ENCODE measurements around the gene NPIPA5.
"Not testable (repeated sequence)": the region's sequence is repeated elsewhere in the genome, so short reads cannot be mapped to it uniquely, and the experiment has no call there.

Gene NPIPA5

DNA sequence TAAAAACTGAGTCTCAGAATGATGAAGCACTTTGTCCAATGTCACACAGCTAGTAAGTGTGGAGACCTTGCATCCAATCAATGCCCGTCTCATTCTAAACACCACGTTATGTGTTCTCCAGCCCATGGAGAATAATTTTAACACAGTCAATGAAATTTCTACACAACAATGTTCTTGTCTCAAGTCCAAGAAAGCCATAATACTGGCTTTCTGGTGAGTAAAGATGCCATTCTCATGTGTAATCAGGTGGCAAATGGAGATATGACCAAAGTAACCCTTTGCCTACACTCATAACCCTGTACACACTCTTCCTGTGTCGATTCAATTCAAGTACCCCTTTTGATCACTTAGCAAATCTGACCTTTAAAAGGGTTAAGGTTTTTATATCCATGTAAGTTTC, 4.7 kb upstream of the NPIPA5 start:
- not testable (repeated sequence) for ATAC-seq

DNA sequence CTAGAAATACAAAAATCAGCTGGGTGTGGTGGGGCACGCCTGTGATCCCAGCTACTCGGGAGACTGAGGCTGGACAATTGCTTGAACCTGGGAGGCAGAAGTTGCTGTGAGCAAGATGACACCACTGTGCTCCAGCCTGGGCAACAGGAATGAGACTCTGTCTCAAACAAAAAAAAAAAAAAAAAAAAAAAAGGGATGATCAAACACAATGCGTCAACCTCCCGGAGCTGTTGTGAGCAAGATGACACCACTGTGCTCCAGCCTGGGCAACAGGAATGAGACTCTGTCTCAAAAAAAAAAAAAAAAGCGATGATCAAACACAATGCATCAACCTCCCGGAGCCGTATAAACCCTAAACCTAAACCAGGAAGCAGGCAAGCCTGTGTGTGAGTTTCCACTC, 20.6 kb downstream of the NPIPA5 start:
- ATAC-seq, result not testable (repeated sequence)

DNA sequence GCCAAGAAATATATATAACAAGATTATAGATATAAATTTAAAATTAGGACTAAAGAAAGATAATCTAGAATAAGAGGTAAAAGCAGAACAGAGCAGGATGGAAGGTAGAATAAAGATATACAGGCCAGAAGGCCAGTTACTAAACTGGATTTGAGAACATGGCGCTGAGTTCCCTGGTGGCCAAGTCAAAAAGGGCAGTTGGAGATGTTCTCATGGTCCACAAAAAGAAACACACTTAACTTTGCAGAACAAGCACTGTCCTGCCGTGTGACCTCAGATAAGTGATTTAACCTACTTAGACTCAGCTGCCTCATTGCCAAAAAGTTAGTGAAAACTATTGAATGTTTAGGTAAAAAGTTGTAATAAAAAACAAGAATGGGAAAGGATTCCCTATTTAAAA, 23.2 kb downstream of the NPIPA5 start:
- not testable (repeated sequence) for ATAC-seq

DNA sequence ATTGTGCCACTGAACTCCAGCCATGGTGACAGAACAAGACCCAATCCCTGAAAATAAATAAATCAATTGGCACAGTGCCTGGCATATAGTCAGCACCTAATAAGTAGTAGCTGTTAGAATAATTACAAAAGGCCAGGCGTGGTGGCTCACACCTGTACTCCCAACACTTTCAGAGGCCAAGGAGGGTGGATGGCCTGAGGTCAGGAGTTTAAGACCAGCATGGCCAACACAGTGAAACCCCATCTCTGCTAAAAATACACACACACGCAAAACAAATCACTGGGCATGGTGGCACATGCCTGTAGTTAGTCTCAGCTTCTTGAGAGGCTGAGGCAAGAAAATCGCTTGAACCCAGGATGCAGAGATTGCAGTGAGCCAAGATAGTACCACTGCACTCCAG, 25.2 kb downstream of the NPIPA5 start:
- ATAC-seq, result not testable (repeated sequence)

DNA sequence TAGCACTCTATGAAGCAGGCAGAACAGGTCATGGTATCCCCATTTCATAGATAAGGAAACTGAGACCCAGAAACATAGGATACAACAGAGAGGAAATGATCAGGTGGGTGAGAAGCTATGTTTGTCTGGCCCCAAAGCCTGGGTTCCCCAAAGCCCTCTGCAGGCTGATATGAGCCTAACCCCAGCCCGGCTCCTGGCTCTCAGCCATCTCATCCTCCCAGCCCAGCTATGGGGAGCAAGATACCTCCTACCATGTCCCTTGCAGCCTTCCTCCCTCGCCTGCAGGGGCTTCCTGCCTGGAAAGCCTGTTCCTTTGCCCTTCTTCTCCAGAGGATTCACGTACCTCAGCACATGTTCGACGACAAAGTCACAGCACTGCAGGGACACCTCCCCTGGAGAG, 26.3 kb downstream of the NPIPA5 start:
- peak; percentile 28; the same call in 1 of the 3 replicates for ATAC-seq

DNA sequence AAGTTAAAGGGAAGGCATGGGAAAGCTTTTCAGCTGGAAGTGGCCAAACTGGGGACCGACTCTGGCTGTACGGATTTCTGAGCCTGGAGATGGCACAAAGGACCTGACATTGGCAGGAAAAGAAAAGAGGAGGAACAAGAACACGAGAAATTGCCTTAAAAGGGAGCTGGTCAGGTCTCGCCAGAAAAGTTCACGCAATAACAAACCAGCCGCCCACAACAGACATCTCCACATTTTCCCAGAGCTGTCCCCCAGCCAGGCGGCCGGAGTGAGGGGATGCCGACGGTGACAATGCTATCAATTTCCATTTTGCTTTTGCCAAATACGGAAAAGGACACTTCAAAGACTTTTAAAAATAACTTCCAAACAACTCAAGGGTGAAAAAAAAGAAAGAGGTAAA, 26.8 kb downstream of the NPIPA5 start:
- not testable (repeated sequence) for ATAC-seq

DNA sequence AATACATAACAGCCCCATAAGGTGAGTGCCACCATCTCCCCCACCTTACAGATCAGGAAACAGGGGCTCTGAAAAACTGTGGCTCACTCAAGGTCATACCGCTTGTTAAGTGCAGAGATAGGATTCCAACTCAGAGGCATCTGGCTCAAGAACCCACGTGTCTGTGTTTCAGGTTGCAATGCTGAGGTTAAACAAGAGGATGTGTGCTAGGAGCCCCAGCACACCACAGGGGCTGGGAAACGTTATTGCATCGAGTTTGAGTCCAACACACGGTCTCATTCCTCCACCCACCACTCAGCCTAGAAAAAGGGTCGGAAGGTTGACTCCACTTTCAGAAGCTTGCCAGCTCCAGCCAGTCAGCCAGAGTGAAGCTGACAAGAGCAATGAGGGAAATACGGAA, 29.4 kb downstream of the NPIPA5 start:
- not testable (repeated sequence) for ATAC-seq

DNA sequence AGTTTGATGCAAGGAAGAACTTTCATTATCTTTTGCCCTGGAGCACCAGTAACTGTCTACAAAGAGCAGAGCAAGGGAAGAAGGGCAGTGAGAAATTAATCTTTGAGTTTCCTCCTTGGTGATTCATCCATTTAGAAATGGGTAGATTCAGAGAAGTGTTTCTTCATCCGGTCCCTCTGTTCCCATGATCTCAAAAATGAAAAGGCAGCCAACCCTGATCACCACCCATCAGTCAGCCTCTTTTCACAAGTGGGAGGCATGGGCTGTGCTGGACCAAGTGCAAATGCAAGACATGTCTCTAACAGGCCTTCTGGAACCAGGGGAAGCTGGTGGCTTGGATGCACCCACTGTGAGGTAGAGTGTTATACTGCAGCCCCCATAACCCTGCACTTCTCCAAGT, 35.8 kb downstream of the NPIPA5 start:
- ATAC-seq, result not testable (repeated sequence)

DNA sequence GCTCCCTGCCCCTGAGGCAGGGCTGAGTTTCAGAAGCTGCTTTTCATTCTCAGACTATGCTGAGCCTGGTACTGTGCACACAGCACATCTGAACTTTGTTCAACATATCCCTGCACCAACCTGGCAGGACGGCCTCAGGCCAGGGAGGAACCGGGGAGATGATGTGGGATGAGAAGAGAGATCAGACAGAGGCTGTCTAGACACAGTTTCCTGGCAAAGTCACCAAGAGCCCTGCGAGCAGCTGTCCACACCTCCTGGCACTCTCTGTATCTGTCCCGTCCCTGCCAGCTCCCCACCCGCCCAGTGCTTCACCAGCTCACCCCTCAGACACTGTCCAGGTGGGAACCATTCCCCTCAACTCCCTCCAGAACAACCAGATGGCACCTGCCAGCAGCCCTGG, 39.1 kb downstream of the NPIPA5 start:
- peak; percentile 22; the same call in 1 of the 3 replicates for ATAC-seq

DNA sequence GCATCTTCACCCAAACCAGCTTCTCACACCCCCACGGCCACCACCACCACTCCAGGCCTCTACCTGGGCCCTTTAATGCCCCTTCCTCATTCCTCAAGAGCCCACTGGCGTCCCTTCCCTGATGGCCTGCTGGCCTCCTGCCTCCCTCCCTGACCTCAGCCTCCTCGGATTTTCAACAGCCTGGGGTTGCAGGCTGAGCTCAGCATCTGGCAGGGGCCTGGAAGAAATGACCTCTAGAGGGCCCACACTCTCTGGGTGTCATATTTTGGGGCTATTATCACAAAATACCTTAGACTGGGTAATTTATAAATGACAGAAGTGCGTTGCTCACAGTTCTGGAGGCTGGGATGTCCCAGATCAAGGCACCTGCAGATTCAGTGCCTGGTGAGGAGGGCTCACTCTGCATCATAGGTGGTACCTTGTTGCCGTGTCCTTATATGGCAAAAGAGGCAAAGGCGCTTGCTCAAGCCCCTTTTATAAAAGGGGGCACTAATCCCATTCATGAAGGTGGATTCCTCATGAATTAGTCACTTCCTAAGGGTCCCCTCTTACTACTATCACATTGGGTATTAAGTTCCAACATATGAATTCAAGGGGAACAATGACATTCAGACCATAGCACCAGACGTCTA, 40.0 kb downstream of the NPIPA5 start:
- not testable (repeated sequence) for ATAC-seq

DNA sequence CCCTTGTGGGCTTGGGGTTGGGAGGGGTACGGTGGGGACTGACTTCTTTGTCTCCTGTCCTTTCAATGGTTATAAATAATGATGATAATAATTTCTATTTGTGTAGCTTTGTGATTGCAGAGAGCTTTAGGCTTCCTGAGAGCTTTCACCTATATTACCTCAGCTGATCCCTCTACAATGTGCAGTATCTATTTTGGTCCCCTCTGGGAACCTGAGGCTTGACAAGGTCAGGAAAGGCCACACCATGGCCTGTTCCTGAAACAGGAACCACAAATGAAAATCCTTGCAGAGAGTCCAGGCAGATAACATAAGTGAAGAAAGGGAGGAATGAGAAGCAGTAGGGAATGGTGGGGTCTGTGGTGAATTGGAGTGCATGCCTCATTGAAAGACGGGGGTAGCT, 42.5 kb downstream of the NPIPA5 start:
- not testable (repeated sequence) for ATAC-seq

DNA sequence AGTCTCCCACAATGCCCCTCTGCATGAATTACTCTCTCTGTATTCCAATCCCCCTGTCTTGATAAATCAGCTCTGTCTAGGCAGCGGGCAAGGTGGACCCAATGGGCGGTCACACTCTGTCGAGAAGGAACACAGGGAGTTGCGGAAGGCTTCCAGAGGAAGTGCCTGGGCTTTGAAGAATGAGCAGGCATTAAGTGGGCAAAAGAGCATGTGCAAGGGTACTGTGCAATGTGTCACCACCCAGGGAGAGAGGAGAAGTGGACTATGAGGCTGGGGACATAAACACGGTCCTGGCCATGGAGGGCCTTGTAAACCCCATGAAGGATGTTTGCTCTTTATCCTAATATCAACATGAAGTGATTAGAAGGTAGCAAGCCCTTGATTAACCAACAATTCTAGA, 44.1 kb downstream of the NPIPA5 start:
- not testable (repeated sequence) for ATAC-seq

DNA sequence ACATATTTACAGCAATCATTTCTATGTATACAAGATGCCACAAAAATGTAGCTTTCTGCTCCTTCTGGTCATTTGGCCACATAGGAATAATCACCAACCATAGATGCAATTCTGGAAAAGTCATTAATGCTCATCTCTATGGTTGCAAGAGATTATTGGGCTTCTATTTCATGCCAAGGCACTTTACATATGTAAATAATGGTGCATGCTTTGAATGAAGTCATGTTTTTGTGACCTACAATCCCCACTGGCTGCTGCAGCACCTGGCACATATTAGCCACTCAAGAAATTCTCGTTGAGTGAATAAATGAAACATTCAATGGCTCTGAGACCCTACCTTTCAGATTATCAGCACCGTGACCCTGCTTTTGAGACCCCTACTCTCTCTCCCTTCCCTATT, 47.1 kb downstream of the NPIPA5 start:
- ATAC-seq, result not testable (repeated sequence)

DNA sequence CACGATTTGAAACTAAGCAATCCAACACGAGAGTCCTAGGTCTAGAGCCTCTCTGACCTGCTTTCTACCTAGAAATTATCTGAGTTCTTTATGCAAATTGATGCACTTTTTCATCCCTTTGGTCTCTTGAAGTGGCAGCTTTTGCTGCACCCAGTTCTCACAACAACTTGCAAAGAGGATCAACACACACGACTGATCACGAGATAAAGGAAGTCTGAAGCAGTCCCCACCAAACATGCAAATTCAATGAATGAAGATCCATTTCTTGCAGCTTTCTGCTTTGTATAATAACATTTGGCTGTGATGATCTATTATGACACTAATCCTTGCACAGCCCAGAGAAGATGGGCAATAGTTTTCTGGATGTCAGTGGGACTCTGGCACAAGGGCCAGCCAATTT, 53.1 kb downstream of the NPIPA5 start:
- ATAC-seq, result not testable (repeated sequence)

DNA sequence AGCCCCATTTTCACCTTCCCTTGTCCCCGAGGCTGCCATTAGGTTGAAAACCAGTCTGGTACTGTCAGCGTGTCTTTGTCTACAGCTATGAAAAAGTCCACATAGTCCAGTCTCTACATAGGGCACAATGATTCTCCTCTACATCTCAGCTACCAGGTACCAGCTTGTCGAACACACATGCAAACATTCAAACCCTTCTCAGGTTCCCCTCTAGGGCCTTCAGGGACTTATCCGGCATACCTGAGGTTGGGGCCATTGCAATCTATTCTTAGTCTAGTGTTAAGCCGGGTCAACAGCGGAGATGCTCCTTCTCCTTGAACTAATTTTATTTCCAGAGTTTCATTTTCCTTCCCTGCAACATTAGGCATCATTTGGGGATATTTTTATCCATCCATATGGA, 54.7 kb downstream of the NPIPA5 start:
- ATAC-seq, result not testable (repeated sequence)

DNA sequence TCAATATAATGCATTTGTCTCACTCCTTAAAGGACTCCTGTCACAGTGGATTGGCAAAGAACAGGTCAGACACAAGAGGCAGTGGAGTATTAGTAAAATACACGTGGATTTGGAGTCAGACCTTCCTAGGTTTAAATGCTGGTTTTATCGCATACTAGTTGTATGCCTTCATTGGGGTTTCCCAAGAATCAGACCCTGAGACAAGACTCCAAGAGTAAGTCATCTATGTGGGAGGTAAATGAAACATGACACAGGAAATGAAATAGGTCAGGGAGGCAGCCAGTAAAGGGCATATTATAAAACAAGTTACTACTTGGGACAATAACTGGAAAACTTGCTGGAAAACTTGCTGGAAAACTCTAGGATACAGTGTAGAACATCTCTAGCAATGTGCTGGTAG, 56.9 kb downstream of the NPIPA5 start:
- ATAC-seq, result not testable (repeated sequence)

DNA sequence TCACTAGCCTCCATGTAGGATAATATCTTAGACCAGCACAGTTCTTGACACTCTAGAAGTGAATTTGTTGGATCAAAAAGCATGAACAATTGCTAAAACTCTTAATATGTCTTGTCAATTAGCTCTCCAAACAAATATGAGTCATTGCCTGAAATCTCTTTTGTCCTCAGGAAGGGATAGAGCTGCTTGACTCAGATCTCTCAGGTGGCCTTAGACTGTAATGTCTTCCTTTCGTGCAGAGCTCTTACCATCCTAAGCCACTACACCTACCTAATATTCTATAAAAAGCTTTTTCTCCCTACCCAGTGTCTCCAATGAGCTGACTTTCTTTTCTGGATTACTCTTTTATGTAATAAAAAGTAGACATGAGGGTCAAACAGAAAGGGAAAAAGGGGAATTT, 63.5 kb downstream of the NPIPA5 start:
- not testable (repeated sequence) for ATAC-seq
